Activated CD4-positive, alpha-beta T cell treated with anti-CD3 and anti-CD28 coated beads for 48 hours (primary cell): ENCODE data around the gene GALNT13.

Experiments
- DNase-seq: peaks from one replicate; pipeline ENCODE4 v3.0.0-alpha.2; 2020

GALNT13 gene

DNA sequence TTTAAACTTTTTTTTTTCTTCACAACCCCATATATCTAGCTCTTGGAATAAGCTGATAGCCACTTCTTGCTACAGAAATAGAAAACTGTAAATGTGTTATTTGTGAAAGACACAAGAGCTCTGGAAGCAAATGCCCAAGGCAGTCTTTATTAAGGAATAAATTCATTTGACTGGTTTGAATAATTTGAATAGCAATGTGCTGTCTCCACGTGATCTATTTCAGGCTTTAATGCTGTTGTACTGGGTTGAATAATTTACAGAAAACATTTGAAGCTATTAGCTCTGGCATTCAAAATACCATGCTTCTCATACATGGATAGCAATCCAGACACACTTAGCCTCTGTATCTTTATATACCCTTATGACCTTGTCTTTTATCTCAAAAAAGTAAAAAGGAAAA is 460.1 kb downstream of the GALNT13 start:
- no peak for DNase-seq

DNA sequence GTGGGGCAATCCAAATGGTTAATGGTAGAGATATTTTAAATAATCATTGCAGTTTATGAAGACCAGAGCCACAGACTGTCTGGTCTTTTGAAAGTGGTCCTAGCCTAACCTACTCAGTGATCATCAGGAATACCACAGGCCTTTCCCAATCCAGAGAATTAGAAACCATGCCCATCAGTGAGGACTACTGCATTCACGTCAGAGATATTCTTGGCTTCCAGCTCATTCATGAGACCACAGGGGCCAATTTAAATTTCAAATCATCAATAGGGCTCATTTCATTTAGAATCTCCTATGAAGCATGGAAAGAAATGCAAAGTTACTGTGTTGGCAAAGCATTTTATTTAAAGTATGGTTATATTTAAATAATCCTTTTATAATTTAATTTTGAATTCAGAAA is 464.5 kb downstream of the GALNT13 start:
- no peak for DNase-seq

DNA sequence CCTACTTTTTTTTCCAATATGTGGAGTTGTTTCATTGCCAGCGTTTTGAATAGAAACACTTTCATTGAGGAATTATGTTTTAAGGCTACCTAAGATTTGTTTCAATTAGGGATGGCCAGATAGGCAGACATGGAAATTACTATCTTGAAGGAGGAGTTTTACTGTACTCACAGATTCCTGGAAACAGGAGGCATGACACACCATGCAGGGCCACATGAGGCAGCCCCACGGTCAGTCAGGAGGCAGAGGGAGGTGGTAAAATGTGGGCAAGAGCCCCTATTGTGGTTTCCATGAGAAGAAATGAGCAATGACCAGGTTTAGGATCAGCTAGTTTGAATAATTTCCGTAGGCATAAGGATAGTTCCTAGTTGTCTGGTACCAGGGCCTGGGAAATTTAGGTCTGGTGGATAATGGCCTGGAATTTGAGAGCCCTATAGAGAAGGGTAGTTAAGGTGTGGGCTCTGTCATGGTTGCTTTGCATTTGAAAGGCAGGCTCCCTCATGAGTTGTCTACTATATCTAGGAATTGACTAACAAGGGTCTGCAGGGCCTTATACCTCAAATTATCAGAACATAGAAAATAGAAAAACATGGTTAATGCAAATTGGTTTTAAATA is 466.7 kb downstream of the GALNT13 start:
- DNase-seq, result no peak

DNA sequence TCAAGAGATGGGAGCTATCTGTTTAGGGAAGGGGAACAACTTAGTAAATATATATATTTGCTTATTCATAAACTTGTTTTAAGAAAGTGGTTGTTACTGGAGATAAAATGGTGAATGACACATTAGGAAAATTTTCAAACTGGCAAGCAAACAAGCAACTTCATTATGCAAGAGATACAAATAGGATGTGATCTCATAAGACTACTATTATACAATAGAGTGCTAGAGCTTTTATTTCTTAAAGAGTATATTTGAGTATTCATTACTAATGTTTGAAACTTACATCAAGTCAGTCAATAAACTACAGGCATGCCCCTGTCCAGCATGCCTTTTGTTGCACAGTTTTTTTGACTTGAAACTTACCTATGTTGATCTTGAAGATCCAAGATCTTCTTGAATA is 471.6 kb downstream of the GALNT13 start:
- DNase-seq, result no peak

DNA sequence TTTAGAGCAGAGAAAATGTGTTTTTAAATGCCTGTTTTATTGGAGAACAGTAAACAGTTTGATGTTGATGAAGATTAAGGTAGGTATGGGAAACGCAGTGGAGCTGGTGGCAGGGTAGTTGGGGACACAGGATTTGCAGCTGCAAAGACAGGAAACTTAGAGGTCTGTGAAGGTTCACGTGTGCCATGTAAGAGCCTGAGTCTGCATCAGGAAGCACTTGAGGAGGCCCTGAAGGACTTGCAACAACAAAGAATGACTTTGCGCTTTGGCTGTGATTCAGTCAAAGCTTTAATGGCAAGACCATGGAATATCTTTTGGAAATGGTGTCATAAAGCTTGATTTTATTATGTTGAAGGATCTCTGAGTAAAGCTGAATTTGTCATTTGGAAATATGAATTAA is 479.2 kb downstream of the GALNT13 start:
- DNase-seq, result no peak

DNA sequence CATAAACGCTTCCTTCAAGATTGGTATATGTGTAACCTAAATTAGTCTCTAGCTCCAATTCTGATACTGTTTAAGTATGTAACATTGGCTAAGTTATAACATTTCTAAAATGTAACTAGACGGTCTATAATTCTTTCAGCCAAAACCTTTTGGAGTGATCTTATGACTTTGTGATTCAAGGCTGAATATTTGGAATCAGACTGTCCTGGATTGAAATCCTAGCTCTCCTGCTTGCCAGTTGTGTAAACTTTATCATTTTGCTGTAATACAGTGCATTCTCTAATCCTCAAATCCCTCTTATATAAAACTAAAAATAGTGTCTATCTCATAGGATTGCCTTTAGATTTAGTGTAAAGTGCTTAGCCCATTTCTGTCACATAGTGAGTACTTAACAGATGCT is 489.6 kb downstream of the GALNT13 start:
- no peak for DNase-seq

DNA sequence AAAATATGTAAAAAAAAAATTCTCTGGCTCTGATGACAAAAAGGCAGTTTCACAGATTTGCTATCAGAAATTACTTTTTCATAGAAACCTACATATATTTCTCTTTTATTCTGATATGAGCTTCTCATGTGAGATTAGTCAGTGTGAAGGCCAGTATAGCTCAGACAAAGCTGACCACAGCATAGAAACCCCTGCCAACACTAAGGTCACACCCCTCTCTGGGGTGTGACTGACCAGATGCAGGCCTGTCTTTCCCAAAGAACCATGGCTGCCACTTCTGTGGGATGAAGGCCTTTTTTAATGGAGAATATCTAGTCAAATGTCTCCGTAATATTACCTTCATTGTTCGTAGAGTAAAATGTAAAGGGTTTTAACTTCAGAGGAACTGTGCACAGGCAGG is 496.4 kb downstream of the GALNT13 start:
- DNase-seq, result no peak

DNA sequence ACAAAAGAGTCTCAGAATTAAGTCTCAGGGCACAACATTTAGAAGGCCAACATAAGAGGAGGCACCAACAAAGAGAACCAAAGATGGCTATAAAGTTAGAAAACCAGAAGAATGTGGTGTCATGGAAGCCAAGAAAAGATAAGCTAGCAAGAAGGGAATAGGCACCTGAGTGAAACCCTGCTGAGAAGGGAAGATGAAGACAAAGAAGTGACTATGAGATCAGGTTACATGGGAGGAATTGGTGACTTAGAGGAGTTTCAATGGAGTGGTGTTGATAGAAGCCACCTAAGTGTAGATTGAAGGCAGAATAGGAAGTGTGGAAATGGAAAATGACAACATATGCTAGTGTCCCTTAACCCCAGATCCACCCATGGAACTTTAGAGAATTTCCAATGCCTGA is 499.2 kb downstream of the GALNT13 start:
- no peak for DNase-seq

DNA sequence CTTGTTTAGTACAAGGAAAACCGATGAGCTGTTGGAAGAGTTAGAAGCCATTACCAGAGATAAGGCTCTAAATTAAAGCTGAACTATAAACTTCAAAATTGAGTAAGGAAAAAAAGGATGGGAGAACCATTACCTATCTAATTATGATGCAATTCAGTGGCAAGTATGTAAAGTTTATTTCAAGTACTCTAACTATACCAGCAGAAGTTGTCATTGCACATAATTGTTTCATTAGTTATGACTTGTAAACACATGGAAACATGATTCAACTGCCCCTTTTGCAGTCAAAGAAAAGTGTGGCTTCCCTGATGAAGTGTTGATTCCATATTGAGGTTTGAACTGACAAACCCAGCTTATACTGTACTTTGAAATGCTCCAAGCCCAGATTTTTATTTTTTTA is 502.7 kb downstream of the GALNT13 start:
- DNase-seq, result no peak

DNA sequence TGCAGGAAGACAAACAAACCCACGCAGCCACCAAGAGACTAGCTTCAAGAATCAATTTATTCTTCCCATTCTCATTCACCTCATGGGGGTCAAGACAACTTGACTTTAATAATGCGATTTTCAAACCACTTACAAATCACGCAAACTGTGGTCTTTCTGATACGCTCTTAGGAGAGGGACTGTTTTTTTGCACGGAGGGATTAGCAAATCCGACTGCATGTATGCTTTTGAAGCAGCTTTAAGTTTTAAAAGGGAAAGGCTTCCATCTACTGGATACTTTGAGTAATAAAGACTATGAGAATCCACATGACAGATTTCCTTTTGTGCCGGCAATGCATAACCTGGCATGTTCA is 503.8 kb downstream of the GALNT13 start:
- DNase-seq, result no peak

DNA sequence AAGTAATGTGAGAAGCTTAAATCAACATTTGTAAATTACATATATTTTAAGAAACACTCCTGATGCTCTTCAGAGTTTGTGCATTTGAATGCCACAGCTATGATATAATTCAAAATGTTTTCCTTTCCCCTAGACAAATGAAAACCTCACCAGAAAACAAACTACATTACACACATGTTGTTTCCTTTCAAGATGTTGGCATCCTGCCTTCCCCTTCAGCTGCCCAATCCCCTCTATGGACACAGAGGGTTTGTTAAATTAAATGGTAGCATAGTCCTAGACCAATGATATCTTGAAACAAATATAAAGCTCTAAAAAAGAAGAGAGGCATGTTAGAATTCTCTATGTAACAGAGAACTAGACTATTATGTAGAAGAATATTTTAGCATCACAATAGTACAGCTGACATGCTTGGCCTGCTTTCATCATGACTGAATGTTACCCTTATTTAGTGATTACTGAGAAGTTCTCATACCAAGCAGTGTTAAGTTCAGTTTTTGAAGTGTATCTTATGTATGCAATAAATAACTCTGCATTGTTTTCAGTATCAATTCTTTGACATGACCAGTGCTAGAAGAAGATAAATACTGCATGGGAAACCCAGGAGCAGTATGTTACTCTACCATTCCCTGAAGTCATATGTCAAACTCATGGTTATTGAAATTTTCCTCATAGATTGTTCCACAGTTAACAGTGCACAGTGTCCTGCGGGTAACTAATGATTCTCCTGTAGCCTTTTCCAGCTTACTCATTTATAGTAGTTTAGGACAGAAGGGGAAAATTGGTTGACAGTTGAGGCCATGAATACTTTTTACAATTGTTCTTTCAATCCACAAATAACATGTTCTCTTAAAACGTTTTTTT is 510.4 kb downstream of the GALNT13 start:
- no peak for DNase-seq

DNA sequence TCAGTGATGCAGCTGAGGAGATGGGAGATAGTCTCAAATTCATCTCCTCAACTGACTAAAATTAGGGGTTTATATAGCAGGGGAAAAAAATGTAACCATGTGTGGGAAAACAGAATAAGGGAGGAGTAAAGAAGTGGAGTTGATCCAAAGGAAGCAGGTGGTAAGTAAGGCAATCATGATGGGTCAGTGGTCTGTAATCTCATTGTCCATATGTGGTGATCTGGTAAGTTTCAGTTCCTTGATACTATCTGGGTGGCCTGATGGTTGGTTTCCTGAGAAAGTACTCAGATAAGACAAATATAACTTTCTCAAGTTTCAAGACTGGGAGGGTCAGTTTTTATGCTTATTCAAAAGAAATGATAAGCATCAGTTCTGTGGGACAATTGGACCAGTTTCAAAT is 514.5 kb downstream of the GALNT13 start:
- DNase-seq, result no peak

DNA sequence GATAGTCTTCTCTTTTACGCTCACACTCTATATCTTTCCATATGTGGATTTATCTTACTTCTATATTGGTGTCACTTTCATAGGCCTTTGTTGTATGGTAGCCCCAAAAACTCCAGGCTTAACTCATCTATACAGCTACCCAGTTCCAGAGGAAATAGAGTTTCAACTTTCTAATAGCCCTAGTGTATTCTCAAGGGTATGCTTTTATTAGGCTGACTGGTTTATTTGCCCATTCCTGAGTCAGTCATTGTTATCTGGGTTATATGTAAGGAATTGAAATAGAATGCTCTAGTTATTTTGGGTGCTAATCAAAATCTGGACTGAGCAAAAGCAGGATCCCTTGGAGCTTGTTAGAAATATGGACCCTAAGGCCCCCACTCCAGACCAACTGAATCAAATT is 519.3 kb downstream of the GALNT13 start:
- DNase-seq, result no peak

DNA sequence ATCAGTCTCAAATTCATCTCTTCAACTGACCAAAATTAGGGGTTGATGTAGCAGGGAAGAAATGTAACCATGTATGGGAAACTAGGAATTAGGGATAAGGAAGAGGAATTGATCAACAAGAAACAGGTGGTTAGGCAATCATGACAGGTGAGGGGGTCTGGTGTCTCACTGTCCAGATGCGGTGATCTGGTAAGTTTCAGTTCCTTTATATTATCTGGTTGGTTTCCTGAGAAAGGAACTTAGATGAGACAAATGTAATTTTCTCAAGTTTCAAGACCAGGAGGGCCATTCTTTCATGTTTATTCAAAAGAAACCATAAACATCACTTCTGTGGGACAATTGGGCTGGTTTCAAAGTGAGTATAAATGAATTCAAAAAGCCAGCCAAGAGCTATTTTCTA is 520.5 kb downstream of the GALNT13 start:
- no peak for DNase-seq

DNA sequence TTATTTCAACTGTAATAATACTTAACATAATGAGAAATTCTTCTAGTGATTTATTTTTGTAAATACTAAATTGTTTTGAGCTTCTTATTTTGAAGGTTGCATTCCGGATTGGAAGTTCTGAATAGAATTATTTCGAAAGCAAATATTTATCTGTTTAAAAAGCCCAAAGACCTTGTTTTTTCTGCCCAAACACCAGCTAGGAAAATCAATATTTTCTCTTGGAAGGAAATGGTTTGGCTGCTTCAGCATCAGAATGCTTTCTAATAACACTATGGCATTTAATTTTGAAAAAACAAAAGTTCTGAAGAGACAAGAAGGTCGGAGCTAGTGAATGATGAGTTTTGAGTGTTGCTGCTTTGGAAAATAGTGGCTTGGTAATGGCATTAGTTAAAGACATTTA is 522.9 kb downstream of the GALNT13 start:
- DNase-seq, result no peak

DNA sequence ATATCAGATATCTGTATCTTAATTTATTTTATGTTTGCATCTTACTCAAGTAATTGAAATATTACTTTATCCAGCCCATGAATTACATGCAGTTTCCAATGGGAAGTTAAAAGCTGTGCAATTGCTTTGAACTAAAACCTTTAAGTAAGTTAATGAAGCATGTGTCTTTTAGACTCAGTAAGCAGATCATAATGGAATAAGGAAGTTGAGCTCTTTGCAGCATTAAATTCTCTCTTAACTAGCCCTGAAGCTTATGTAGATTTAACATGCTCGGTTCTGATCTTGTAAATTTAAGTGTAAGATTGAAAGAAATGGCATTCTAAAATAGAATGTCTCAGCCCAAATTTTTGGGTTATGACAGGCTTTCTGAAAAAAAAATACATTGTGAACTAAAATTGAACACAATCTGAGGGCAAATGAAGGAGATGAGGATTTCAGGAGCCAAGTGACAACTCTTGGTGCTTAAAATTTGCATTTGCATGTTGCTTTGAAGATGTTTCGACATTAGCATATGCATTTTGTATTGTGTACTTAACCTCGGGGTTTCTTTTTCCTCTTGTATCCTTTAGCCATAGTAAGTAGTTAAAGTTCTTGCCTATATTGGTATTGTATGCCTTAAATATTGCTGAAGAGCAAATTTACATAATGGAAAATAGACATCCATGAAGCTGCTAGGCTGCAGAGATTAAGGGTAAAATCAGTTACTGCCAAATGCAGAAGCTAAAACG is 529.0 kb downstream of the GALNT13 start:
- DNase-seq, result no peak

DNA sequence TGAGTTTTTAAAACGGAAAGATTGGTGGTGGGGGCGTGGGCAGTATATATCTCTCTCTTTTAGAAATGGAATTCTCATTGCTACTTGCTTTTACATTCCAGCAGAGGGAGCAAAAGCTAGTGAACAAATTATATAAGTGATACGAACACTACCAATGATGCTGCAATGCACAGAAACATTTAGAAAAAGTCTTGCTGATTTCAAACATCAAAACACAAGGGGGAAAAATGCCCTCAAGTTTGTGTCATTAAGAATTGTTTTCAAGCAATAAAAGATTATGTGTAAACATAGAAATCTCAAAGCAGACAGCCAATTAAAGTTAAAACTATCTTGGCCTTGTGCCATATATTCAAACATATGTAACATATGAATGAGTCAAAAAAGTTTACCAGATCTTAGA is 530.5 kb downstream of the GALNT13 start:
- no peak for DNase-seq

DNA sequence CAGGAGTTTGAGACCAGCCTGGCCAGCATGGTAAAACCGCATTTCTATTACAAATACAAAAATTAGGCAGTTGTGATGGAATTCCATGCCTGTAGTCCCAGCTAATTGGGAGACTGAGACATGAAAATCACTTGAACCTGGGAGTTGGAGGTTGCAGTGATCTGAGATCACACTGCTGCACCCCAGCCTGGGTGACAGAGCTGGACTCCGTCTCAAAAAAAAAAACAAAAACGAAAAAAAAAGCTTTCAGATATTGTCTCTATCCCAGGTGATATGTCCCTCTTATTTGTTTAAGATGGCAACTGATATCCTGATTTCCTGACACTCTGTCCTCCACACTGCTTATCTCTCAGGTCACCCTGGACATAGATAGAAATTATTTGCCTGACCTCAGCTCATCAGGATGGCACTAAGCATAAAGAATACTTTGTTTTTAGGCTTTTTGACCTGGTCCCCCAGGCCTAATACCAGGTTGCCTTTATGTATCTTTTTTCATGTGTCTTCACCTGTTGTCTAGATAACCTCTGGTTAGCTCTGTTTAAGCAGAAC is 531.6 kb downstream of the GALNT13 start:
- no peak for DNase-seq

DNA sequence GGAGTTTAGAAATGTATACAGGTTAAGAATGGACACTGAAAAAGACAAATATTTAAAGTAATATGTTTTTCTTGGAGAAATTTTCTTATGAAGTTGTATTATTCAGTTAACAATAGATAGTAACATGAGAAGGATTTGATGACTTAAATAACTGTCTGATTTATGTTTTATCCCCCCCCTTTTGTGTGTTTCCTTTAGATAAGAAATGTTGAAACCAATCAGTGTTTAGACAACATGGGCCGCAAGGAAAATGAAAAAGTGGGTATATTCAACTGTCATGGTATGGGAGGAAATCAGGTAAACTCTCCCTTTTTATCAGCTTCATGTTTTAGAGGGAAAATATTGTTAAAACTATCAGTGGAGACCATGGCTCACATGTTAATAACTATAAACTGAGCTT is 537.1 kb downstream of the GALNT13 start:
- DNase-seq, result no peak

DNA sequence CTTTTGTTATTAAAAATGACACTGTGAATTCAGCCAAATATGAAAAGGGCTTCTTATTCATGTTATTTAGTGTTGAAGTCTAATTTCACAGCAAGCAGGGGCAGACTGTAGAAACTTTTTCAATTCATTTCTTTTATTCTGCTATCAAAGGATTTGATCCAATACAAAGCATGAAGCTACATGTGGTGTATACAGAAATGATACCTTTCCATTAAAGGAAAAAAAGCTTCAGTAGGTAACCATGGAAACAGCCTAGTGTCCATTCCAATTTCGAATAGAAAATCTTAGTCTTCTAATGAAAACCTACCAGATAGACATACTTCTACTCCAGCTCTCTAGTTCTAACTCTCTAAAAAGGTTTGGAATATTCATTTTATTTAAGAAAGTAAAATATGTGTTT is 550.5 kb downstream of the GALNT13 start:
- no peak for DNase-seq

DNA sequence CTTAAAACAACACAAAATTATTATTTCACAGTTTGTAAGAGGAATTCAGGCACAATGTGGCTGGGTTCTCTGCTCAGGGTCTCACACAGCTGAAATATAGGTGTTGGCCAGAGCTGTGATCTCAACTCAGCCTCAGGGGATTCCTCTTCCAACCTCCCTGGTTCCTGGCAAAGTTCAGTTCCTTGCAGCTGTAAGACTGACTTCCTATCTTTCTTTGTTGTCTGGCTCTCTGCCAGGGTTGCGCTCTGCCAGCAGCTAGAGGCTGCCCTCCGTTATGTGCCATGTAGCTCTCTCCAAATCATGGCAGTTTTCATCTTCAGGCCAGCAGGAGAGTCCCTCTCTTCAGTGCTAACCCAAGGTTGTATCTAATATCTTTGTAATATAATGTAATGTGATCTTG is 554.3 kb downstream of the GALNT13 start:
- DNase-seq, result no peak

DNA sequence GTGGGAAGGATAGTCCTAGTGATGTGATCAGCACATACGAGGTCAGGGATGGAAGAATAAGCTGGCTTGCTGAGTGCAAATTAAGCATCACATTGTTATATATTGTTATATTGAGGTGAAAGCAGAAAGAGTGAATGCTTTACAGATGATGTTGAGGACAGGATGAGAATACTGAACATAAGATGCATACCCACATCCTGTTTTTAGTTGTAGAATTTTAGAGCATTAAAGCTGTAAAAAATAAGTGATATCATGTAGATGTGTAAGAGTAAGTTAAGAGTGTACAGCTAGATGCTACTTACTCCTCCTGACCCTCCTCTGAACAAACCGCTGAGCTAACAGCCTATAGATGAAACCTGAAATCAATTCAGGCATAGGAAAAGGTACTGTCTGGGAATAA is 555.7 kb downstream of the GALNT13 start:
- no peak for DNase-seq

DNA sequence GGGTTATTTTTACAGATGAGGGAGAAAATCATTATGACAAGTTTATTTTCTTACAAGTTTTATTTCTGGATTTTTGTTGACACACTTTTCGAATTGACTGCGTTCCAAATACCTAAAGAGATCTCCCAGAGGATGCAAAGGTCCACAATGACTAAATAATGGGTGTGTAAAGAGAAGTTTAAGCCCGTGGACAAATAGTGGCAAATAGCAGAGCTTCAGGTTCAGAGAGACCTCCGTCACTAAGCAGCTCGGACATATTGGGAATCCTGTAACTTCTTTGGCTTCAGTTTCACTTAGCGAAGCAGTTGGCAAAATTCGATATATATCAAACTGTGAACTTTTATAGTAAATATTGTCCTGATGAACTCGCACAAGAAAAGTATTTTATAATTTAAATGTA is 556.3 kb downstream of the GALNT13 start:
- no peak for DNase-seq

DNA sequence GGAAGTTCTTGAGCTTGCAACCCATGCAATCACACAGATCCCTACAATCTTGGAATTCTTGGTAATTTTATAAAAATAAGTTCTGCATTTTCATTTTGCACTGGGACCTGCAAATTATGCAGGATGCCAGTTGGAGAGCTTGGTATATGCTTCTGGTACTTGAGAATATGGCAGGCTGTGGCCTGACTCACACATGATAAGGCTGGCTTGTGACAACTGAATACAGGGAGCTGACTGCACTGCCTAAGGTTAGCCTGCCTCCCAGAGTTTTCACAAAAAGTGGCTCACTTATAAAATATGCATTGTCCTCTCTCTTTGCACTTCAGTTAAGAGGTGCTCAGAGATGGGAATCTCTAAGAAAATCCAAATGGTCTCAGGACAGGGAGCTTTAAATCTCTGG is 561.3 kb downstream of the GALNT13 start:
- DNase-seq, result no peak
